Hepatocyte (in vitro differentiated cells): ENCODE results near the gene ABCA1. TPM values are rescaled to one million over a fixed set of nuclear protein-coding genes. Genes with fewer than 3 reads are reported as not detected.
"Not testable (repeated sequence)": the region's sequence is repeated elsewhere in the genome, so short reads cannot be mapped to it uniquely, and the experiment has no call there.

Experiments used
- DNase-seq: peaks from one replicate; pipeline ENCODE4 v3.0.0-alpha.2; 2016; ENCODE audit warnings: low spot score
- H2AFZ ChIP-seq: fragments of 200-600 bp; sonication (generic); 2 replicates; pipeline ENCODE4 v1.6.0; 2016; ENCODE audit warnings: antibody characterized with exemption, mild to moderate bottlenecking
- H3K27ac ChIP-seq: fragments of 200-600 bp; sonication (generic); 2 replicates; pipeline ENCODE4 v1.5.1; 2016; ENCODE audit warnings: mild to moderate bottlenecking
- H3K27me3 ChIP-seq: fragments of 200-600 bp; sonication (generic); 2 replicates; pipeline ENCODE4 v1.6.1; 2016
- H3K36me3 ChIP-seq: fragments of 200-600 bp; sonication (generic); replicated peaks from 2 replicates; pipeline ENCODE4 v1.5.1; 2016; ENCODE audit warnings: low read depth; ENCODE audit not compliant: insufficient read depth
- H3K4me1 ChIP-seq: fragments of 200-600 bp; sonication (generic); 2 replicates; pipeline ENCODE4 v1.5.1; 2016; ENCODE audit warnings: mild to moderate bottlenecking, moderate library complexity; ENCODE audit not compliant: insufficient read depth
- H3K4me2 ChIP-seq: fragments of 200-600 bp; sonication (generic); 2 replicates; pipeline ENCODE4 v1.6.0; 2016
- H3K4me3 ChIP-seq: fragments of 200-600 bp; sonication (generic); 2 replicates; pipeline ENCODE4 v1.5.1; 2016; ENCODE audit warnings: mild to moderate bottlenecking
- H3K79me2 ChIP-seq: fragments of 200-600 bp; sonication (generic); 2 replicates; pipeline ENCODE4 v1.6.0; 2017; ENCODE audit warnings: mild to moderate bottlenecking
- H3K9me2 ChIP-seq: fragments of 200-600 bp; sonication (generic); replicated peaks from 2 replicates; pipeline ENCODE4 v1.6.0; 2017; ENCODE audit warnings: mild to moderate bottlenecking; ENCODE audit not compliant: insufficient read depth
- H3K9me3 ChIP-seq: fragments of 200-600 bp; sonication (generic); 2 replicates; pipeline ENCODE4 v1.5.1; 2016; ENCODE audit warnings: low read depth, mild to moderate bottlenecking
- H4K20me1 ChIP-seq: fragments of 200-600 bp; sonication (generic); 2 replicates; pipeline ENCODE4 v1.6.0; 2016; ENCODE audit warnings: mild to moderate bottlenecking; ENCODE audit not compliant: insufficient read depth, poor library complexity, severe bottlenecking
- CTCF ChIP-seq: fragments of 200-600 bp; sonication (generic); IDR thresholded peaks from 2 replicates; pipeline ENCODE4 v1.5.1; 2016; ENCODE audit warnings: antibody characterized with exemption, mild to moderate bottlenecking; ENCODE audit not compliant: poor library complexity
- EZH2 ChIP-seq: fragments of 200-600 bp; sonication (generic); IDR thresholded peaks from 2 replicates; pipeline ENCODE4 v1.6.1; 2016; ENCODE audit warnings: antibody characterized with exemption, mild to moderate bottlenecking, borderline replicate concordance
- EZH2phosphoT487 ChIP-seq: fragments of 200-600 bp; sonication (generic); IDR thresholded peaks from one replicate; pipeline ENCODE4 v1.6.1; 2018; ENCODE audit warnings: antibody characterized with exemption, mild to moderate bottlenecking, low read depth, moderate library complexity; ENCODE audit not compliant: unreplicated experiment, severe bottlenecking
- WGBS: methylation state at CpG from one replicate; pipeline ENCODE4 v1.1.6; 2016; ENCODE audit warnings: low lambda C conversion rate; ENCODE audit errors: missing lambda C conversion rate; 5-methylcytosine and 5-hydroxymethylcytosine counted together
- polyA plus RNA-seq: library from polyadenylated mRNA; unstranded; fragments of >200 nt; fragmentation: Nextera tagmentation; extraction: Ambion mirVana; gene quantifications from 2 replicates; pipeline ENCODE4 v1.2.1, GENCODE V29; 2016
- total RNA-seq: library from RNA; depleted of rRNA; stranded (reverse); fragments of >200 nt; gene quantifications from 2 replicates; pipeline ENCODE4 v1.2.3, GENCODE V29; 2014

ABCA1 gene
- total RNA-seq (76.1 and 87.4 TPM in 2 replicates), polyA plus RNA-seq (11.9 and 14.5 TPM in 2 replicates)

- H3K36me3 ChIP-seq, result no peaks in the 10 kb centered on the region
- peak within 1 kb of the TSS; percentile 85 for H3K4me3 ChIP-seq
- peaks cover 14% of the 10 kb centered on the region for H3K4me1 ChIP-seq
- no peaks in the 10 kb centered on the region for H3K9me3 ChIP-seq
- peak within 1 kb of the TSS; percentile 85 for H3K4me2 ChIP-seq
- DNase-seq, result peak; percentile 95
- peak within 1 kb of the TSS; percentile 96 for H3K27ac ChIP-seq
- peak within 1 kb of the TSS; percentile 43 for H2AFZ ChIP-seq
- H3K9me2 ChIP-seq, result no peaks in the 10 kb centered on the region
- 1% methylated on average over 35 of the region's 53 CpGs for WGBS
- no peaks in the 10 kb centered on the region for H3K27me3 ChIP-seq
- peaks cover 29% of the 10 kb centered on the region for H4K20me1 ChIP-seq
- H3K79me2 ChIP-seq, result peaks cover 45% of the 10 kb centered on the region
- no peak for TF ChIP-seq EZH2phosphoT487
- TF ChIP-seq CTCF, result no peak
- no peak for TF ChIP-seq EZH2
These were observed at the start of gene ABCA1 for GRCh38 chr9:104927912-104928740. Gene ABCA1 (minus strand): TSS chr9:104928155. CDS start chr9:104903679, 24,476 bp downstream.

GRCh38 chr9:104977580-104977979, 49.6 kb upstream of the ABCA1 start:
- no peaks in the 10 kb centered on the region for H3K27me3 ChIP-seq
- no peak overlapping the region for H2AFZ ChIP-seq
- no peak overlapping the region for H3K27ac ChIP-seq
- no peak overlapping the region for H3K4me3 ChIP-seq
- H3K9me2 ChIP-seq, result no peaks in the 10 kb centered on the region
- no peaks in the 10 kb centered on the region for H3K9me3 ChIP-seq
- no peak overlapping the region for H3K4me2 ChIP-seq
- TF ChIP-seq EZH2 (no peak), EZH2phosphoT487 (no peak), CTCF (no peak)
- H4K20me1 ChIP-seq, result no peaks in the 10 kb centered on the region
- peaks cover 11% of the 10 kb centered on the region for H3K4me1 ChIP-seq
- H3K36me3 ChIP-seq, result no peaks in the 10 kb centered on the region
- H3K79me2 ChIP-seq, result no peaks in the 10 kb centered on the region
- DNase-seq, result no peak

- Histone ChIP-seq H3K4me1 (peaks cover 11% of the 10 kb centered on the region), H3K79me2 (no peaks in the 10 kb centered on the region), H3K9me2 (no peaks in the 10 kb centered on the region), H3K27me3 (no peaks in the 10 kb centered on the region), H4K20me1 (no peaks in the 10 kb centered on the region), H3K9me3 (no peaks in the 10 kb centered on the region), H2AFZ (no peak overlapping the region), H3K4me2 (no peak overlapping the region), H3K36me3 (no peaks in the 10 kb centered on the region), H3K27ac (no peak overlapping the region), H3K4me3 (no peak overlapping the region)
- DNase-seq, result no peak
- WGBS, result 96% methylated on average over 6 of the region's 6 CpGs
- TF ChIP-seq CTCF, result no peak
- no peak for TF ChIP-seq EZH2phosphoT487
- no peak for TF ChIP-seq EZH2
These were observed 49.2 kb upstream of the ABCA1 start for GRCh38 chr9:104977168-104977567.

- peaks cover 11% of the 10 kb centered on the region for H3K4me1 ChIP-seq
- not testable (repeated sequence) for H4K20me1 ChIP-seq
These were observed 48.1 kb upstream of the ABCA1 start for GRCh38 chr9:104975966-104976595.

More at GRCh38 chr9:104975966-104976595, 48.1 kb upstream of the ABCA1 start:
- H2AFZ ChIP-seq, H3K4me3 ChIP-seq, H3K9me2 ChIP-seq, H3K27me3 ChIP-seq, H3K27ac ChIP-seq, DNase-seq, H3K4me2 ChIP-seq, H3K79me2 ChIP-seq, H3K36me3 ChIP-seq, H3K9me3 ChIP-seq: not testable (repeated sequence)
- 79% methylated on average over 9 of the region's 9 CpGs for WGBS
